OCI-M2 (cell line): ENCODE data around the gene INO80.
"Not testable (repeated sequence)": the region's sequence is repeated elsewhere in the genome, so short reads cannot be mapped to it uniquely, and the experiment has no call there.

Source experiments
- DNase-seq: peaks from one replicate; lab custom pipeline; 2025; ENCODE audit not compliant: unreplicated experiment; lab: John Stamatoyannopoulos, UW

The INO80 gene

GRCh38 chr15:41122849-41123248, 6.8 kb upstream of the INO80 start:
- DNase-seq: no peak

- DNase-seq: no peak
These were observed 5.9 kb upstream of the INO80 start for GRCh38 chr15:41121951-41122350.

GRCh38 chr15:41116962-41117252, 827 bp upstream of the INO80 start:
- DNase-seq: no peak

GRCh38 chr15:41115652-41116115, 396 bp downstream of the INO80 start:
- DNase-seq: no peak

- no peak for DNase-seq
These were observed 874 bp downstream of the INO80 start for GRCh38 chr15:41115161-41115651.

GRCh38 chr15:41106947-41107346, 9.1 kb downstream of the INO80 start:
- no peak for DNase-seq

GRCh38 chr15:41105348-41106334, 10.4 kb downstream of the INO80 start:
- no peak for DNase-seq

GRCh38 chr15:41104234-41104633, 11.8 kb downstream of the INO80 start:
- DNase-seq: no peak

- DNase-seq: no peak
These were observed 13.2 kb downstream of the INO80 start for GRCh38 chr15:41102854-41103253.

GRCh38 chr15:41096178-41096577, 19.9 kb downstream of the INO80 start:
- DNase-seq: no peak

- no peak for DNase-seq
These were observed 31.1 kb downstream of the INO80 start for GRCh38 chr15:41085029-41085428.

GRCh38 chr15:41080144-41080543, 35.9 kb downstream of the INO80 start:
- no peak for DNase-seq

GRCh38 chr15:41079717-41080116, 36.4 kb downstream of the INO80 start:
- no peak for DNase-seq

GRCh38 chr15:41078879-41079278, 37.2 kb downstream of the INO80 start:
- DNase-seq: not testable (repeated sequence)

GRCh38 chr15:41078125-41078524, 38.0 kb downstream of the INO80 start:
- DNase-seq: no peak

GRCh38 chr15:41073028-41073427, 43.1 kb downstream of the INO80 start:
- DNase-seq: no peak

- no peak for DNase-seq
These were observed 44.1 kb downstream of the INO80 start for GRCh38 chr15:41072013-41072412.

GRCh38 chr15:41066516-41066915, 49.6 kb downstream of the INO80 start:
- DNase-seq: no peak

GRCh38 chr15:41061667-41062066, 54.4 kb downstream of the INO80 start:
- DNase-seq: no peak

GRCh38 chr15:41060505-41060904, 55.6 kb downstream of the INO80 start:
- DNase-seq: no peak

GRCh38 chr15:41056810-41057209, 59.3 kb downstream of the INO80 start:
- DNase-seq: no peak

GRCh38 chr15:41055706-41056105, 60.4 kb downstream of the INO80 start:
- DNase-seq: no peak

GRCh38 chr15:41051139-41051538, 64.9 kb downstream of the INO80 start:
- DNase-seq: no peak
